ENCODE results near the gene HAND2. TPM values are rescaled to one million over a fixed set of nuclear protein-coding genes. Genes with fewer than 3 reads are reported as not detected.

HAND2 gene
- total RNA-seq, 1 donor from 2014 or later, result not detected

DNA sequence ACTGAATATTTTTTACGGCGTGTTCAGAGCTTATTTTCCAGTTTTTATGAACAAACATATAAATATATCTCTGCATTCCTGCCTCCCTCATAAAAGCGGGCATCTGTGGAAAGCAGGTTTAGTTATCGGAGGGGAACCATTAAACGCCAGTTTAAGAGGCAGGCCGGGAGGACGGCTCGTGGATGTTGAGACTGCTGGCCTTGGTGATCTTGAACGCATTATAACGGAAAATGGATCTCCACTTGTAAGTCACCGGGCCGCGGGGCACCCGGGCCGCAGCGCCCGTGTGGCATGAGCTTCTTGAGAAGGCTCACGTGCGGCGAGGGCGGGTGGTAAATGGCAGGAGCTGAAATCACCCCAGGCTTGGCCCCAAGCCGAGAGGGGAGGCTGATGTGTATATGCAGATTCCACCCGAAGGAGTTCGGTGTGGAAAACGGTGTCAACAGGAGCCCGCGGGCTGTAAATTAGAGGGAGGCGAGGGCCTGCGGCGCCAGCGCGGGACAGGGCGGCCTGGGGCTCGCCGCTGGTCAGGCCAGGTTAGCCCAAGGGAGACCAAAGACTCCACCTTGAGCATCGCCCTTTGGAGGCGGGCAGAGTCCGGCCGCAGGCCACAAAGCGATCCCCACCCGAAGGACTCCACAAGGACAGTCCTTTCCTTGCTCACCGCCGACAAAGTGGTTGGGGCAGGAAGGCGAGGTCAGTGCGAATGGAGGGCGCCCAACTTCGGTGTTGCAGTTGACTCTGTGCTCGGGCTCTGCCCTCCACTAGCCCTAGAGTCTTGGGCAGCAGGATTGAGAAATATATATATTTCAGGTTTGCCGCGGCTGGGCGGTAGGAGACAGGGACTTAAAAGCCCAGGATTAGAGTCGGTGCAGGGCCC lies 1.3 kb upstream of the HAND2 start:
- H3K4me3 Mint-ChIP-seq, result peak overlapping the region; percentile 44
- H3K4me1 Mint-ChIP-seq, result peaks cover 7% of the 10 kb centered on the region
- no peak overlapping the region for H3K27ac Mint-ChIP-seq (ENCODE audit: unreplicated experiment)
- DNase-seq (ENCODE audit: low read depth, low spot score), result no peak
- H3K27me3 Mint-ChIP-seq (ENCODE audit: low read depth), result peaks cover 97% of the 10 kb centered on the region
- no peaks in the 10 kb centered on the region for H3K9me3 Mint-ChIP-seq
- no peak for TF ChIP-seq CTCF (conservative IDR thresholded peaks at IDR 0.05)
- peaks cover 5% of the 10 kb centered on the region for H3K36me3 Mint-ChIP-seq (ENCODE audit: low read depth)

GRCh38 chr4:173530326-173531085 lies 477 bp upstream of the HAND2 start:
- no peak for TF ChIP-seq CTCF (conservative IDR thresholded peaks at IDR 0.05)
- Mint-ChIP-seq H3K27ac (ENCODE audit: unreplicated experiment) (no peak overlapping the region), H3K36me3 (ENCODE audit: low read depth) (peaks cover 5% of the 10 kb centered on the region), H3K9me3 (no peaks in the 10 kb centered on the region), H3K4me3 (peak overlapping the region; percentile 86), H3K4me1 (peaks cover 7% of the 10 kb centered on the region), H3K27me3 (ENCODE audit: low read depth) (peaks cover 97% of the 10 kb centered on the region)
- no peak for DNase-seq (ENCODE audit: low read depth, low spot score)

DNA sequence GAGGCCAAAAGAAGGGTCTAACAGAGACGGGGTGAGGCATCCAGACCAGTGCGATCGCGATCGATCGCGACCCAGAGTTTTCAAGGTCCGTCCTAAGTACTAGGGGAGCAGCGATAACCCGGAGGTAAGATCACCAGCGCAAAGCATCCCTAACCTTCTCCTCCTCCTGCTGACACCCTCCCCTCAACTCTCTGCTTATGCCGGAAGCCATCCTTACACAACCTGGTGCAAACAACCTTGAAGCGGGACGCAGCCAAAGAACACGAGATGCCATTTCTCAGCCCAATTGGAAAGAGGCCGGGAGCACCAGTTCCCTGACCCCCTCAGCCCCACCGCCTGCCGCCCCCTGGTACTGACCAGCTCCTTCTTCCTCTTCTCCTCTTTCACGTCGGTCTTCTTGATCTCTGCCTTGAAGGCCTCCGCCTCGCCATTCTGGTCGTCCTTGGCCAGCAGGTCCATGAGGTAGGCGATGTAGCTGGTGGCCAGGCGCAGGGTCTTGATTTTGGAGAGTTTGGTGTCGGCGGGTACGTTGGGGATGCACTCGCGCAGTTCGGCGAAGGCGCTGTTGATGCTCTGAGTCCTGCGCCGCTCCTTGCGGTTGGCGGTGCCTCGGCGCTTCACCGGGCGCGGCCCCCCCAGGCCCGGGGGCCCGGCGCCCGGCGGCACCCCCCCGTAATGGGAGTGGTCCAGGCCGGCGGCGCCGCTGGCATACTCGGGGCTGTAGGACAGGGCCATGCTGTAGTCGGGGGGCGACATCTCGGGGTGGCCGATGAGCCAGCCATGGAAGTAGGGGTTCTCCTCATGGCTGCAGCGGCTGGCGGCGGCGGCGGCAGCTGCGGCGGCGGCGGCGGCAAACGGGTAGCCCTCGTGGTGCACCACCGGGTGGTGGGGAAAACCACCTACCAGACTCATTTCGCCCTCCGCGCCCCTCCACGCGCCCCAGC lies 1.4 kb downstream of the HAND2 start:
- Mint-ChIP-seq H3K27ac (ENCODE audit: unreplicated experiment) (no peak overlapping the region), H3K9me3 (no peaks in the 10 kb centered on the region), H3K4me1 (peaks cover 15% of the 10 kb centered on the region), H3K36me3 (ENCODE audit: low read depth) (peaks cover 5% of the 10 kb centered on the region), H3K27me3 (ENCODE audit: low read depth) (peaks cover 97% of the 10 kb centered on the region), H3K4me3 (peak overlapping the region; percentile 63)
- DNase-seq (ENCODE audit: low read depth, low spot score), result no peak
- TF ChIP-seq CTCF (conservative IDR thresholded peaks at IDR 0.05), result no peak

DNA sequence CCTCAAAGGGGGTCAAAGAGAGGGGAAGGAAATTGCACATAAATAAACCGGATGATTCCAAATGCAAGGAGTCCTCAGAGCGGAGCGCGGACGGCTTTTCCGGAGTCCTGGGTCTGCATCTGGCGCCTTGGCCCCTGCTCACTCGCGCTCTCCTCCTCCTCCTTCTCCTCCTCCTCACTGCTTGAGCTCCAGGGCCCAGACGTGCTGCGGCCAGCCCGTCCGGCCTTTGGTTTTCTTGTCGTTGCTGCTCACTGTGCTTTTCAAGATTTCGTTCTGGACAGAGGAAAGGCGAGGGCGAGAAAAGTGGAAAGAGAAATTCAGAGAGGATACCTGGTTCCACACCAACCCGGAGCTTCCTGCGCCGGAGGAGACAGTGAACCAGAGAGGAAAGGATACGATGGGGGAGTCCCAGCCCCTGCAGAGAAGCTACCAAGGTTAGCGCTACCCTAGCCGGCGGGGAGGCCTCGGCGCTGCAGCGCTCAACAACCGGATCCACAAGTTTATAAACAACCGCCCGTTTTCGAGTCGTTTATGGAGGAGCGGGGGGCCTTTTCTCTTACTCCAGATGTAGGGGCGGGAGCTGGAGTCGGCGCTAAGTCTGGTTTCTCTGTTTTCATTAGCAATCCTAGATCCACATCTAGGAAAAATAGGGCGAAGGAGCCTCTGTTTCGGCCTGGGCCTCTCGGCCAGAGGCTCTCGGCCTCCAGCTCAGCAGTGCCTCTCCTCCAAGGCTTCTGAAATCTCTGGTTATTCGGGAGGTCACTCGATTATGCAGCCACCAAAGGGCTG lies 2.7 kb downstream of the HAND2 start:
- H3K27ac Mint-ChIP-seq (ENCODE audit: unreplicated experiment), result no peak overlapping the region
- no peaks in the 10 kb centered on the region for H3K9me3 Mint-ChIP-seq
- peak overlapping the region; percentile 63 for H3K4me3 Mint-ChIP-seq
- peaks cover 21% of the 10 kb centered on the region for H3K4me1 Mint-ChIP-seq
- H3K27me3 Mint-ChIP-seq (ENCODE audit: low read depth), result peaks cover 97% of the 10 kb centered on the region
- TF ChIP-seq CTCF (conservative IDR thresholded peaks at IDR 0.05), result no peak
- H3K36me3 Mint-ChIP-seq (ENCODE audit: low read depth), result peaks cover 2% of the 10 kb centered on the region
- no peak for DNase-seq (ENCODE audit: low read depth, low spot score)
